Heart left ventricle (tissue), 13 donors: ENCODE measurements around the gene PGF.

Source experiments
- CTCF ChIP-seq, 12 donors: fragments of 200-600 bp; sonication (generic) in 4 of 12; IDR thresholded peaks; one replicate each; pipeline versions ENCODE4 v1.5.0 to v1.8.0; 2018 to 2022; ENCODE audit warnings: antibody characterized with exemption in 12 of 12, mild to moderate bottlenecking in 5 of 12
- POLR2A ChIP-seq, 2 donors: fragments of 450-650 bp; IDR thresholded peaks; one replicate each; pipeline ENCODE4 v1.6.1; 2017; ENCODE audit warnings: antibody characterized with exemption in 2 of 2, mild to moderate bottlenecking in 2 of 2, moderate library complexity in 2 of 2
- donor health status: ischemic (EF 13 %, LVEDD 7.1; RV severe dilation, severe dysfunction).
- donor health status: DM: no; HTN: yes; CAD: no.
- donor health status: DM: no; HTN: no; CAD: no.
- donor health status: ischemic (EF 25% LVEDD 6.9; RV normal size, moderate dysfunction).
- donor health status: ischemic (EF 25% LVEDD 5.7; RV mildly dilated, moderate dysfunction).
- donor health status: ischemic (EF 35%, LVEDD 5.7; RV mildly dilated, moderate dysfunction).
- donor health status: nonischemic (EF 11% LVEDD 7.7; RV severe dilation, severe dysfunction).
- donor health status: DM: yes; HTN: yes; CAD: no.
- donor health status: PGD.
- donor health status: ischemic (EF 29% LVEDD 5.4; RV normal size, mild dysfunction).
- donor health status: nonischemic (EF 23%, LVEDD 6.1; RV moderate dilation, normal function).

- no peak for TF ChIP-seq CTCF (IDR thresholded peaks at IDR 0.05)
- no peak for TF ChIP-seq POLR2A (IDR thresholded peaks at IDR 0.05)
Measured at GRCh38 chr14:74898083-74898482, 57.3 kb downstream of the PGF start.
